ENCODE measurements around the gene AK1.

DNA sequence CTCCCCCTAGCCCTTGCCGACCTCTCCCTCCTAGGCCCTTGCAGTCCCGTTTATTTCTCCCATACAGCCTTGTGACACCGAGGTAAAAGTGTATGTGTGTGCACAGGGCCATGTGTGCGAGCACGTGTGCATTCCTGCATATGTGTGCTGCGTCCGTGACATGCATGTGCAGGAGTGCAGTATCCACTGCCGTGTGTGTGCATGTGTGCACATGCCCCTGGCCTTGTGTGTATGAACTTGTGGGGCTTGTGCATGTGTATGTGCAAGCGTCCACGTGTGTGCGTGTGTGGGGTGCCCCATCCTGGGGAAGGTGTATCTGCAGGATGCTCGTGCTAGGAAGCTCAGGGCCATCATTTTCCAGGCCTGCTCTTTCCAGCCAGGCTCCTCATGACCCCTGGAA lies 6.6 kb downstream of the AK1 start:
- TF ChIP-seq POLR2AphosphoS5 (IDR thresholded peaks at IDR 0.05; ENCODE audit: low read depth, low read length) (no peak), TAF1 (IDR thresholded peaks at IDR 0.05; ENCODE audit: borderline replicate concordance, insufficient read depth, low read length) (no peak), SIN3A (IDR thresholded peaks at IDR 0.05; ENCODE audit: borderline replicate concordance, insufficient read depth, low read length) (no peak)
- TF ChIP-seq, protein P1, sequence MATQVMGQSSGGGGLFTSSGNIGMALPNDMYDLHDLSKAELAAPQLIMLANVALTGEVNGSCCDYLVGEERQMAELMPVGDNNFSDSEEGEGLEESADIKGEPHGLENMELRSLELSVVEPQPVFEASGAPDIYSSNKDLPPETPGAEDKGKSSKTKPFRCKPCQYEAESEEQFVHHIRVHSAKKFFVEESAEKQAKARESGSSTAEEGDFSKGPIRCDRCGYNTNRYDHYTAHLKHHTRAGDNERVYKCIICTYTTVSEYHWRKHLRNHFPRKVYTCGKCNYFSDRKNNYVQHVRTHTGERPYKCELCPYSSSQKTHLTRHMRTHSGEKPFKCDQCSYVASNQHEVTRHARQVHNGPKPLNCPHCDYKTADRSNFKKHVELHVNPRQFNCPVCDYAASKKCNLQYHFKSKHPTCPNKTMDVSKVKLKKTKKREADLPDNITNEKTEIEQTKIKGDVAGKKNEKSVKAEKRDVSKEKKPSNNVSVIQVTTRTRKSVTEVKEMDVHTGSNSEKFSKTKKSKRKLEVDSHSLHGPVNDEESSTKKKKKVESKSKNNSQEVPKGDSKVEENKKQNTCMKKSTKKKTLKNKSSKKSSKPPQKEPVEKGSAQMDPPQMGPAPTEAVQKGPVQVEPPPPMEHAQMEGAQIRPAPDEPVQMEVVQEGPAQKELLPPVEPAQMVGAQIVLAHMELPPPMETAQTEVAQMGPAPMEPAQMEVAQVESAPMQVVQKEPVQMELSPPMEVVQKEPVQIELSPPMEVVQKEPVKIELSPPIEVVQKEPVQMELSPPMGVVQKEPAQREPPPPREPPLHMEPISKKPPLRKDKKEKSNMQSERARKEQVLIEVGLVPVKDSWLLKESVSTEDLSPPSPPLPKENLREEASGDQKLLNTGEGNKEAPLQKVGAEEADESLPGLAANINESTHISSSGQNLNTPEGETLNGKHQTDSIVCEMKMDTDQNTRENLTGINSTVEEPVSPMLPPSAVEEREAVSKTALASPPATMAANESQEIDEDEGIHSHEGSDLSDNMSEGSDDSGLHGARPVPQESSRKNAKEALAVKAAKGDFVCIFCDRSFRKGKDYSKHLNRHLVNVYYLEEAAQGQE (IDR thresholded peaks at IDR 0.05; ENCODE audit: insufficient read depth in 1 of 2, low read depth in 2 of 2, low read length in 2 of 2): no peak
